ENCODE results near the gene RTL1.

Gene RTL1

DNA sequence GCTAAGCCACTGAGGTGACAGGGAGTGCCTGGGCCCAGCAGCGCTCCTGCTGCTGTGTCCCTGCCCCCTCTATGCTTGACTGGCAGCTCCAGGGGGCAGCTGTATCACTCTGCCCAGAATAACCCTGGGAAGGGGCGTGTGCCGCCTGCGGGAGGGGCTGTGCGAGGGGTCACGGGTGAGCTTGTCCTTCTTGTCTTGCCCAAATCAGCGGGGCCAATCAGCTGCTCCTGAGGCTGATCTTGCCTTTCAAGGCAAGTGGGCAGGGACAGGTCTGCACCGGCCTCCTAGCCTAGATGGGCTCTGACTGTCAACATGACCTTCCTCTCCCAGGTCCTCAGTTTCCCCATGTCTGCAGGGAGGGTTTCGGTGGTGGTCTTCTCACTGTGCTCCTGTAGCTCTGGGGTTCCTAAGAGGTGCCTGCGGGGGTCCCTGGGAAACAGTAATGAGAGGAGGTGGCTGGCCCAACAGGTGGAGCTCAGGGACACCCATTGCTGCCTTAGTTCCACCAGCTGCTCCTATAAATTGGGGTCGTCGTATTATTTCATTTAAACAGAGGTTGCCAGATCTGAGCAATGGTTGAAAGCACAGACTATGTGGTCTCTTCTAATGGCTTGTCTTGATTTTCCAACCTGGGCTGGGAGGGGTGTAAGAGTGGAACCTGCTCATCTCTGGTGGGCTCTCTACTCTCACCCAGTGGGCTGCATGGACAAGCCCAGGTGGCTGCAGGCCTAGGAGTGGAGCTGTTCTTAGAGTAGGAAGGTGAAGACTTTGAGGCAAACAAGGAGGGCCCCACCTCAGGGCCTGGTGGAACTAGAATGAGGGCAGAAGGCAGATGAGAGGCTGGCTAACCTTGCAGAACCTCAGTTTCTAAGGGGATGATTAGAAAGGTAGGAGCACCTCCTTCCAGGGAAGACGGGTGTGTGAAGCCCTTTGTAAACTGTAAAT, 11.7 kb downstream of the RTL1 start:
- Histone ChIP-seq H3K27me3 (replicated peaks; ENCODE audit: control insufficient read depth, insufficient read depth, low read length) (no peaks in the 10 kb centered on the region), H3K4me3 (replicated peaks; ENCODE audit: low read depth, low read length) (no peak overlapping the region), H3K36me3 (ENCODE audit: control insufficient read depth, insufficient read depth, low read length) (no peaks in the 10 kb centered on the region)
- TF ChIP-seq, protein P1, sequence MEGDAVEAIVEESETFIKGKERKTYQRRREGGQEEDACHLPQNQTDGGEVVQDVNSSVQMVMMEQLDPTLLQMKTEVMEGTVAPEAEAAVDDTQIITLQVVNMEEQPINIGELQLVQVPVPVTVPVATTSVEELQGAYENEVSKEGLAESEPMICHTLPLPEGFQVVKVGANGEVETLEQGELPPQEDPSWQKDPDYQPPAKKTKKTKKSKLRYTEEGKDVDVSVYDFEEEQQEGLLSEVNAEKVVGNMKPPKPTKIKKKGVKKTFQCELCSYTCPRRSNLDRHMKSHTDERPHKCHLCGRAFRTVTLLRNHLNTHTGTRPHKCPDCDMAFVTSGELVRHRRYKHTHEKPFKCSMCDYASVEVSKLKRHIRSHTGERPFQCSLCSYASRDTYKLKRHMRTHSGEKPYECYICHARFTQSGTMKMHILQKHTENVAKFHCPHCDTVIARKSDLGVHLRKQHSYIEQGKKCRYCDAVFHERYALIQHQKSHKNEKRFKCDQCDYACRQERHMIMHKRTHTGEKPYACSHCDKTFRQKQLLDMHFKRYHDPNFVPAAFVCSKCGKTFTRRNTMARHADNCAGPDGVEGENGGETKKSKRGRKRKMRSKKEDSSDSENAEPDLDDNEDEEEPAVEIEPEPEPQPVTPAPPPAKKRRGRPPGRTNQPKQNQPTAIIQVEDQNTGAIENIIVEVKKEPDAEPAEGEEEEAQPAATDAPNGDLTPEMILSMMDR (IDR thresholded peaks at IDR 0.05; ENCODE audit: insufficient read depth, low read length, poor library complexity, severe bottlenecking), result no peak
- DNase-seq (ENCODE audit: extremely low read depth, insufficient read length), result no peak

GRCh38 chr14:100891051-100891450, 12.5 kb downstream of the RTL1 start:
- H3K36me3 ChIP-seq (ENCODE audit: control insufficient read depth, insufficient read depth, low read length), result no peaks in the 10 kb centered on the region
- no peak for DNase-seq (ENCODE audit: extremely low read depth, insufficient read length)
- H3K4me3 ChIP-seq (replicated peaks; ENCODE audit: low read depth, low read length), result no peak overlapping the region
- TF ChIP-seq, protein P1 (IDR thresholded peaks at IDR 0.05; ENCODE audit: insufficient read depth, low read length, poor library complexity, severe bottlenecking), result no peak
- no peaks in the 10 kb centered on the region for H3K27me3 ChIP-seq (replicated peaks; ENCODE audit: control insufficient read depth, insufficient read depth, low read length)

DNA sequence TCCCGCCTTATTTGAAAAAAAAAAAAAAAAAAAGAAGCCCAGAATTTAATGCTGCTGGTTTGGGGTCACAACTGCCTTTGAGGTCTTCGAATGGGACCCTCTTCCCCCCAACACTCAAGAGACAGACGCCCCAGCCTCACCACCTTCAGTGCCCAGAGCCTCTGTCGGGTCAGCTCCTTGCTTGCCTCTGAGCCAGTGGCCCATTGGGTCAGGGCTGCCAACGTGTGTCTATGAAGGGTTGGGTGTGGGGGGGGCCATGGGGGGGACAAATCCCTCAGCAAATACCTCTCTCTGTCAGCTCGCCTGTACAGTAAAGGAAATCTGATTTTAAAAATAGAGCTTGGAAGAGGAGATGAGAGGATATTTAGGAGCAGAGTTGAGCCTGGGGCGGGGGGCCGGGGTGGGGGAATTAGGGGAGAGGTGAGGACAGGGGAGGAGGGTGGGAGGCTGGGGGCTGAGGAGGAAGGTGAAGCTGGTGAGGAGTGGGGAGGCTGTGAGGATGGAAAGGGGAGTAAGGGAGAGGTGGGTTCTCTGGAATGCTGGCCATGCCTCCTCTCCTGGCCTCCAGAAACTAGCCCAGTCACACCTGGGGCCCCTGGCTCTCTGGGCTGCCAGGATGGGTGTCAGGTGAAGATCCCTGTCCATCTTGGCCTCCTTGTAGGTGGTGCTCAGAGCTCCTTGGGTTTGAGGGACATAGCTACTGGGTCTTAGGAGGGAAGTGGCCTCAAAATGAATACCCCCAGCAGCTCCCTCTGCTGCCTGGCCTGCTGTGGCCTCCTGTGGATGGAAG, 13.3 kb downstream of the RTL1 start:
- Histone ChIP-seq H3K4me3 (replicated peaks; ENCODE audit: low read depth, low read length) (no peak overlapping the region), H3K36me3 (ENCODE audit: control insufficient read depth, insufficient read depth, low read length) (no peaks in the 10 kb centered on the region), H3K27me3 (replicated peaks; ENCODE audit: control insufficient read depth, insufficient read depth, low read length) (no peaks in the 10 kb centered on the region)
- TF ChIP-seq, protein P1 (IDR thresholded peaks at IDR 0.05; ENCODE audit: insufficient read depth, low read length, poor library complexity, severe bottlenecking), result no peak
- no peak for DNase-seq (ENCODE audit: extremely low read depth, insufficient read length)

DNA sequence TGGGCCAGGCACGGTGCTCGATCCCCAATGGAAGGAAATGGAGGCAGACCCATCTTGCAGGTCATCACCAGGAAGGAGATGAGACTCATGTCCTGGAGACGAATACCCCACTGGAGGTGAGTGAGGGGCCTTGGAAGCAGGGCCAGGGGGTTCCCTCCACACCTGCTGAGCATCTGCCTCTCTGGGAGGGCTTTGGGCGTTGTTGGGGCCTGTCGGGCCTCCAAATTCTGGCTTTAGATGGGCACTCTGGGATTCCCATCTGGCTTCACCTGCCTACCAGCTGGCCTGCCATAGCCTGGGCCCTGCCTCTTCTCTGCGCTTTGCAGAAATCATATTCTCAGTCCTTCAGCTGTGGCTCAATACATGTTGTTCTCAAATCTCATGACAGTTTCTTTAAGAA, 13.9 kb downstream of the RTL1 start:
- DNase-seq (ENCODE audit: extremely low read depth, insufficient read length), result no peak
- Histone ChIP-seq H3K27me3 (replicated peaks; ENCODE audit: control insufficient read depth, insufficient read depth, low read length) (no peaks in the 10 kb centered on the region), H3K4me3 (replicated peaks; ENCODE audit: low read depth, low read length) (no peak overlapping the region), H3K36me3 (ENCODE audit: control insufficient read depth, insufficient read depth, low read length) (no peaks in the 10 kb centered on the region)
- TF ChIP-seq, protein P1 (IDR thresholded peaks at IDR 0.05; ENCODE audit: insufficient read depth, low read length, poor library complexity, severe bottlenecking), result no peak

GRCh38 chr14:100888789-100889315, 14.7 kb downstream of the RTL1 start:
- Histone ChIP-seq H3K36me3 (ENCODE audit: control insufficient read depth, insufficient read depth, low read length) (no peaks in the 10 kb centered on the region), H3K27me3 (replicated peaks; ENCODE audit: control insufficient read depth, insufficient read depth, low read length) (no peaks in the 10 kb centered on the region), H3K4me3 (replicated peaks; ENCODE audit: low read depth, low read length) (no peak overlapping the region)
- DNase-seq (ENCODE audit: extremely low read depth, insufficient read length), result no peak
- TF ChIP-seq, protein P1 (IDR thresholded peaks at IDR 0.05; ENCODE audit: insufficient read depth, low read length, poor library complexity, severe bottlenecking), result no peak

Measured in GM06990 (cell line).